Esophagus muscularis mucosa (tissue), 4 donors: Measurements from ENCODE around the gene ACIN1. TPM values are rescaled to one million over a fixed set of nuclear protein-coding genes. Genes with fewer than 3 reads are reported as not detected.

Source experiments
- DNase-seq: peaks from one replicate; pipeline ENCODE4 v3.0.0-alpha.2; 2017; ENCODE audit errors: extremely low spot score
- H3K27ac ChIP-seq, 4 donors: fragments of 200-600 bp; sonication (generic); replicated peaks in 1 of 4; 1 replicate in 3 of 4; 2 replicates in 1 of 4; pipeline ENCODE4 v1.5.1; 2016 to 2019; ENCODE audit warnings: mild to moderate bottlenecking in 1 of 4
- H3K27me3 ChIP-seq, 4 donors: fragments of 200-600 bp; sonication (generic); one replicate each; pipeline versions ENCODE4 v1.5.1 to v1.6.0; 2016 to 2019
- H3K36me3 ChIP-seq, 4 donors: fragments of 200-600 bp; sonication (generic); one replicate each; pipeline ENCODE4 v1.5.1; 2016 to 2019
- H3K4me1 ChIP-seq, 4 donors: fragments of 200-600 bp; sonication (generic); one replicate each; pipeline ENCODE4 v1.5.1; 2016 to 2019
- H3K4me3 ChIP-seq, 4 donors: fragments of 200-600 bp; sonication (generic); 1 replicate in 2 of 4; 2 replicates in 2 of 4; pipeline ENCODE4 v1.5.1; 2016 to 2019; ENCODE audit warnings: mild to moderate bottlenecking in 4 of 4, moderate library complexity in 1 of 4
- H3K9me3 ChIP-seq, 4 donors: fragments of 200-600 bp; sonication (generic); 1 replicate in 3 of 4; 2 replicates in 1 of 4; pipeline ENCODE4 v1.5.1; 2016 to 2019
- EP300 ChIP-seq: sonication (generic); formaldehyde crosslinking; IDR thresholded peaks from one replicate; pipeline ENCODE4 v1.6.1; 2017; ENCODE audit warnings: antibody characterized with exemption
- POLR2A ChIP-seq: fragments of 450-650 bp; IDR thresholded peaks from one replicate; pipeline ENCODE4 v1.6.1; 2017; ENCODE audit warnings: antibody characterized with exemption, moderate library complexity, mild to moderate bottlenecking, low read depth
- POLR2AphosphoS5 ChIP-seq, 2 donors: sonication (generic); formaldehyde crosslinking; IDR thresholded peaks; one replicate each; pipeline ENCODE4 v1.6.1; 2017; ENCODE audit warnings: antibody characterized with exemption in 2 of 2
- WGBS: methylation state at CpG from one replicate; pipeline ENCODE4 v1.1.5; 2018; 5-methylcytosine and 5-hydroxymethylcytosine counted together
- intact Hi-C: fragments of 100-400 bp; cut with DNase I; formaldehyde crosslinking; loops from one replicate; pipeline ENCODE4 v1.15.1; 2023
- total RNA-seq, 4 donors: library from RNA; depleted of rRNA; stranded (reverse); fragments of >200 nt; gene quantifications; one replicate each; pipeline versions ENCODE4 v1.1.0 to v1.2.1, GENCODE V29; 2016
- TF ChIP-seq, protein P1 (sequence below), 3 experiments: fragments of 200-600 bp in 2 of 3; fragments of 450-650 bp in 1 of 3; sonication (generic) in 2 of 3; IDR thresholded peaks; one replicate each; pipeline ENCODE4 v1.5.1; 2017 to 2019; ENCODE audit warnings: antibody characterized with exemption in 3 of 3, mild to moderate bottlenecking in 2 of 3, moderate library complexity in 1 of 3

The ACIN1 gene
- total RNA-seq, 4 donors from 2014 or later: 60.1 to 101 (median 89.5) TPM

DNA sequence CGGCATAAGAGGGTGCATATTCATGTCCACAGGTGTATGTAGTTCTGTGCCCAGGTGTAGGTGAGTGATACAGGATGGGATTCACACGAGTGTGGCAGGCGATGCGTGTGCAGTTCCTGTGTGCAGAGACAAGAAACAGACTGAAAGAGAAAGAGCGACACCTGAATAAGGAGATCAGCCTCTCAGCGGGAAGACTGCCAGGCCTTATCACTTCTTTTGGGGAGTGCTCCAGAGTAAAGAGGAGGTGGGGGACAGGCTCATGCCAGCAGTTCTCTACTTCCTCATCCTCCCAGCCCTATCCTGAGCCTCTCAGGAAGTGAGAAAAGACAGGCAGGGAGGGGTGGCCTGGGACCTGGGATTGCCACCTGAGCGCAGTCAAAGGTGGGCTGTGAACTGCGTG lies 50.1 kb downstream of the ACIN1 start:
- no peak for DNase-seq
- Histone ChIP-seq H3K36me3 (no peaks in the 10 kb centered on the region), H3K9me3 (no peaks in the 10 kb centered on the region), H3K4me3 (no peak overlapping the region), H3K27me3 (peaks cover 0 to 6% (median 0%) of the 10 kb centered on the region in 4 donors), H3K27ac (no peak overlapping the region), H3K4me1 (peaks cover 0 to 9% (median 2%) of the 10 kb centered on the region in 4 donors)
- intact Hi-C loops: no loop called here
- TF ChIP-seq POLR2A: no peak
- no peak for TF ChIP-seq EP300
- no peak for TF ChIP-seq POLR2AphosphoS5 (IDR thresholded peaks at IDR 0.05)
- TF ChIP-seq, protein P1, sequence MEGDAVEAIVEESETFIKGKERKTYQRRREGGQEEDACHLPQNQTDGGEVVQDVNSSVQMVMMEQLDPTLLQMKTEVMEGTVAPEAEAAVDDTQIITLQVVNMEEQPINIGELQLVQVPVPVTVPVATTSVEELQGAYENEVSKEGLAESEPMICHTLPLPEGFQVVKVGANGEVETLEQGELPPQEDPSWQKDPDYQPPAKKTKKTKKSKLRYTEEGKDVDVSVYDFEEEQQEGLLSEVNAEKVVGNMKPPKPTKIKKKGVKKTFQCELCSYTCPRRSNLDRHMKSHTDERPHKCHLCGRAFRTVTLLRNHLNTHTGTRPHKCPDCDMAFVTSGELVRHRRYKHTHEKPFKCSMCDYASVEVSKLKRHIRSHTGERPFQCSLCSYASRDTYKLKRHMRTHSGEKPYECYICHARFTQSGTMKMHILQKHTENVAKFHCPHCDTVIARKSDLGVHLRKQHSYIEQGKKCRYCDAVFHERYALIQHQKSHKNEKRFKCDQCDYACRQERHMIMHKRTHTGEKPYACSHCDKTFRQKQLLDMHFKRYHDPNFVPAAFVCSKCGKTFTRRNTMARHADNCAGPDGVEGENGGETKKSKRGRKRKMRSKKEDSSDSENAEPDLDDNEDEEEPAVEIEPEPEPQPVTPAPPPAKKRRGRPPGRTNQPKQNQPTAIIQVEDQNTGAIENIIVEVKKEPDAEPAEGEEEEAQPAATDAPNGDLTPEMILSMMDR (IDR thresholded peaks at IDR 0.05): no peak
- WGBS: 85% methylated on average over 8 of the region's 8 CpGs

DNA sequence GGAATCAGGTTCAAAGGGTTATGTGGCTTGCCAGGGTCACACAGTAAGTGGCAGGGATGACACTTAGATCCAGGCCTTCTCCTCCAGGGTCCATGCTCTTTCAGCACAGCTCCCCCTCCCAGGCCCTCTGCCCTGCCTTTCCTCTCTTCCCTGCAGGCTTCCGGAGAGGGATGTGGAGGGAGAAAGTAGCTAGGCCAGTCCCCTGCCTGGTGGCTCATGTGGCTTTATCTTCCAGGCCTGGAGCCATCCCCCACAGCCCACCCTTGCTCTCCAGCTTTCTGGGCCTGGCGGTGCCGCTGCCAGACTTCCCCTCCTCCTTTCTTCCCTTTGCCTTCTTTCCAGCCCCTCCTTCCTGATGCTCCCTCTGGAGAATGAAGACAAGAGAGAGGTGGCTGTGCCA lies 51.2 kb downstream of the ACIN1 start:
- H3K27ac ChIP-seq: no peak overlapping the region
- intact Hi-C loops: no loop called here
- no peak for DNase-seq
- H3K4me1 ChIP-seq: peaks cover 0 to 9% (median 2%) of the 10 kb centered on the region in 4 donors
- 91% methylated on average over 3 of the region's 3 CpGs for WGBS
- H3K4me3 ChIP-seq: no peak overlapping the region
- H3K27me3 ChIP-seq: peaks cover 0 to 6% (median 0%) of the 10 kb centered on the region in 4 donors
- no peaks in the 10 kb centered on the region for H3K36me3 ChIP-seq
- H3K9me3 ChIP-seq: no peaks in the 10 kb centered on the region
- TF ChIP-seq EP300 (no peak), POLR2AphosphoS5 (IDR thresholded peaks at IDR 0.05) (no peak), POLR2A (no peak)
- TF ChIP-seq, protein P1 (IDR thresholded peaks at IDR 0.05): no peak

DNA sequence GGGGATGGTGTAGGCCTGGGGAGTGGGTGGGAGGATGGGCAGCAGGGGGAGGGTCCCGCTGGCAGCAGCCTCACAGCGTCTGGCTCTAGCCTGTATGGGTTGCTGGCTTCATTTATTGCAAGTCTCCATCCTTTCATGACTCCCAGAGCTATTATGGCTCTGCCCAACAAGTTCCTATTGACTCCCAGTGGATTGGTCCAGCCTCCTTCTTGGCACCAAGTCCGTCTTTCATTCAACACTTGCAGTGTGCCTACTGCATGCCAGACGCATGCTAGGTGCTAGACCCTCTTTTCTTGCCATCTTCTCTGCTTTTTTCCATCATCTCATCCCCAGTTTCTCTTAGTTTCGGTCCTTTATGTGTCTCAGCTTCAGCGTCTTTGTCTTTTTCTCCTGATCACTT lies 51.8 kb downstream of the ACIN1 start:
- Histone ChIP-seq H3K4me1 (peaks cover 0 to 9% (median 2%) of the 10 kb centered on the region in 4 donors), H3K27ac (no peak overlapping the region)

DNA sequence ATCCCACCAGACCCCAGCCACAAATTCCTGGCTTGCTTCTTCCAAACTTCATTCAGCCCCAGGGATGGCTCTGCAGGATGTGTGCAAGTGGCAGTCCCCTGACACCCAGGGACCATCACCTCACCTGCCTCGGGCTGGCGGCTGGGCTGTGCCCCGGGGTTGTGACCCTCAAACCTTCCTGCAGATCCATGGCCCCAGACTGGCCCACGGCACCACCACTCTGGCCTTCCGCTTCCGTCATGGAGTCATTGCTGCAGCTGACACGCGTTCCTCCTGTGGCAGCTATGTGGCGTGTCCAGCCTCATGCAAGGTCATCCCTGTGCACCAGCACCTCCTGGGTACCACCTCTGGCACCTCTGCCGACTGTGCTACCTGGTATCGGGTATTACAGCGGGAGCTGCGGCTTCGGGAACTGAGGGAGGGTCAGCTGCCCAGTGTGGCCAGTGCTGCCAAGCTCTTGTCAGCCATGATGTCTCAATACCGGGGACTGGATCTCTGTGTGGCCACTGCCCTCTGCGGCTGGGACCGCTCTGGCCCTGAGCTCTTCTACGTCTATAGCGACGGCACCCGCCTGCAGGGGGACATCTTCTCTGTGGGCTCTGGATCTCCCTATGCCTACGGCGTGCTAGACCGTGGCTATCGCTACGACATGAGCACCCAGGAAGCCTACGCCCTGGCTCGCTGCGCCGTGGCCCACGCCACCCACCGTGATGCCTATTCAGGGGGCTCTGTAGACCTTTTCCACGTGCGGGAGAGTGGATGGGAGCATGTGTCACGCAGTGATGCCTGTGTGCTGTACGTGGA lies 52.6 kb downstream of the ACIN1 start, which contains the start of gene PSMB11:
Gene PSMB11, plus strand, starts transcription at position 51 of the 804 bp plus-strand sequence. Its CDS starts 14 bp downstream, at position 65.
- no peak within 1 kb of the TSS for H3K27ac ChIP-seq
- no peaks in the 10 kb centered on the region for H3K27me3 ChIP-seq
- H3K4me1 ChIP-seq: peaks cover 0 to 9% (median 2%) of the 10 kb centered on the region in 4 donors
- 97% methylated on average over 9 of the region's 36 CpGs for WGBS
- no peaks in the 10 kb centered on the region for H3K36me3 ChIP-seq
- no peak for TF ChIP-seq POLR2AphosphoS5 (IDR thresholded peaks at IDR 0.05)
- TF ChIP-seq POLR2A: no peak
- TF ChIP-seq, protein P1 (IDR thresholded peaks at IDR 0.05): no peak
- no peak for TF ChIP-seq EP300
- intact Hi-C loops: no loop called here
- H3K4me3 ChIP-seq: no peak within 1 kb of the TSS
- H3K9me3 ChIP-seq: no peaks in the 10 kb centered on the region
- DNase-seq: no peak

More for the DNA sequence above, 51.8 kb downstream of the ACIN1 start:
- intact Hi-C loops: no loop called here
- peaks cover 0 to 6% (median 0%) of the 10 kb centered on the region in 4 donors for H3K27me3 ChIP-seq
- DNase-seq: no peak
- 83% methylated on average over 6 of the region's 6 CpGs for whole genome bisulfite sequencing
- H3K9me3 ChIP-seq: no peaks in the 10 kb centered on the region
- H3K36me3 ChIP-seq: no peaks in the 10 kb centered on the region
- no peak for TF ChIP-seq EP300
- H3K4me3 ChIP-seq: no peak overlapping the region

DNA sequence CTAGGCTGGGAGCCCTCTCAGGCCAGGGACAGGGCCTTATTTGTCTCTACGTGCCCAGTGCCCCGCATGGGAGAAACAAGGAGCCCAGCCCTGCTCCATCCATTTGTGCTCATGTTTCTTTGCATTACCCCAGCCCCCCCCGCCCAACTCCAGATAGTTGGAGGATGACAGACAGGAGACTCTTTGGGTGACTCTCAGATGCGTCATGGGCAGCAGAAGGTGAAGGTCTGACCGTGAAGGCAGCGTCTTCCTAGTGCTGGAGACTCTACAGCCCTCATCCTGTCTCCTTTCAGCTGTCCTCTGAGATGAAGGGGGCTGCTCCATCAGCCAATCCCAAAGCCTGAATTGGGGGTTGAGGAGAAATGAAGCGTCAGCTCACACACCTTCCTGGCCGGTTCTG lies 53.2 kb downstream of the ACIN1 start:
- DNase-seq: no peak
- TF ChIP-seq POLR2A: no peak
- TF ChIP-seq, protein P1 (IDR thresholded peaks at IDR 0.05): no peak
- TF ChIP-seq EP300: no peak
- TF ChIP-seq POLR2AphosphoS5 (IDR thresholded peaks at IDR 0.05): no peak
- H3K36me3 ChIP-seq: no peaks in the 10 kb centered on the region
- intact Hi-C loops: no loop called here
- 84% methylated on average over 7 of the region's 8 CpGs for WGBS
- no peak overlapping the region for H3K4me3 ChIP-seq
- H3K27ac ChIP-seq: no peak overlapping the region
- no peaks in the 10 kb centered on the region for H3K9me3 ChIP-seq
- peaks cover 0 to 7% (median 2%) of the 10 kb centered on the region in 4 donors for H3K4me1 ChIP-seq
- no peaks in the 10 kb centered on the region for H3K27me3 ChIP-seq
